Fibroblast of mammary gland (primary cell): ENCODE results near the gene KCNMB1.
A peak's percentile ranks its signal among the peaks of the same experiment; 100 is the strongest.

ENCODE experiments used
- DNase-seq: peaks from one replicate; pipeline ENCODE4 v3.0.0-alpha.2; 2010; ENCODE audit warnings: low read depth
- H3K4me3 ChIP-seq: 2 replicates; pipeline ENCODE4 v1.5.1; 2011; ENCODE audit warnings: low read depth, mild to moderate bottlenecking, low read length, moderate library complexity; ENCODE audit not compliant: control insufficient read depth
- TF ChIP-seq, protein P1 (sequence below): conservative IDR thresholded peaks from 2 replicates; pipeline ENCODE4 v1.5.1; 2011; ENCODE audit warnings: low read depth, low read length, inconsistent platforms; ENCODE audit not compliant: control insufficient read depth, insufficient read depth

Gene KCNMB1

DNA sequence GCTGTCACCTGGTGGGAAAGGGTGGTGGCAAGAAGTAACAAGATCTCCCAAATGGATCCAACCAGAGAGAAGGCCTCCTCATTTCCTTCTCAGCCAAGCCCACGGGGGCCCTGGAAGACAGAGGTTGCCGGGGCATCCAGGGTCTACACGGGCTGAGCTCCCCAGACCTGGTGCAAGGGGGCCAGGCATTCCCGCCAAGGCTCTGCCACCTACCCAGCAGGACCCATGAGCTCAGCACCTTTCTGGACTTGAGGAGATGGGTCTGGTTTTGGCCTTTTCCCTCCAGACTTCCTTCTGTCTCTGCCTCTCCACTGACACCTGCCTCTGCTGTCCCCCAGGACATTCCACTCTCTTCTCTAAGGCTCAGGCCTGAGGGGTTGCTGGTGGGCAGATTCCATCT is 42.4 kb upstream of the KCNMB1 start:
- TF ChIP-seq, protein P1, sequence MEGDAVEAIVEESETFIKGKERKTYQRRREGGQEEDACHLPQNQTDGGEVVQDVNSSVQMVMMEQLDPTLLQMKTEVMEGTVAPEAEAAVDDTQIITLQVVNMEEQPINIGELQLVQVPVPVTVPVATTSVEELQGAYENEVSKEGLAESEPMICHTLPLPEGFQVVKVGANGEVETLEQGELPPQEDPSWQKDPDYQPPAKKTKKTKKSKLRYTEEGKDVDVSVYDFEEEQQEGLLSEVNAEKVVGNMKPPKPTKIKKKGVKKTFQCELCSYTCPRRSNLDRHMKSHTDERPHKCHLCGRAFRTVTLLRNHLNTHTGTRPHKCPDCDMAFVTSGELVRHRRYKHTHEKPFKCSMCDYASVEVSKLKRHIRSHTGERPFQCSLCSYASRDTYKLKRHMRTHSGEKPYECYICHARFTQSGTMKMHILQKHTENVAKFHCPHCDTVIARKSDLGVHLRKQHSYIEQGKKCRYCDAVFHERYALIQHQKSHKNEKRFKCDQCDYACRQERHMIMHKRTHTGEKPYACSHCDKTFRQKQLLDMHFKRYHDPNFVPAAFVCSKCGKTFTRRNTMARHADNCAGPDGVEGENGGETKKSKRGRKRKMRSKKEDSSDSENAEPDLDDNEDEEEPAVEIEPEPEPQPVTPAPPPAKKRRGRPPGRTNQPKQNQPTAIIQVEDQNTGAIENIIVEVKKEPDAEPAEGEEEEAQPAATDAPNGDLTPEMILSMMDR: no peak
- H3K4me3 ChIP-seq: no peak overlapping the region
- DNase-seq: no peak

DNA sequence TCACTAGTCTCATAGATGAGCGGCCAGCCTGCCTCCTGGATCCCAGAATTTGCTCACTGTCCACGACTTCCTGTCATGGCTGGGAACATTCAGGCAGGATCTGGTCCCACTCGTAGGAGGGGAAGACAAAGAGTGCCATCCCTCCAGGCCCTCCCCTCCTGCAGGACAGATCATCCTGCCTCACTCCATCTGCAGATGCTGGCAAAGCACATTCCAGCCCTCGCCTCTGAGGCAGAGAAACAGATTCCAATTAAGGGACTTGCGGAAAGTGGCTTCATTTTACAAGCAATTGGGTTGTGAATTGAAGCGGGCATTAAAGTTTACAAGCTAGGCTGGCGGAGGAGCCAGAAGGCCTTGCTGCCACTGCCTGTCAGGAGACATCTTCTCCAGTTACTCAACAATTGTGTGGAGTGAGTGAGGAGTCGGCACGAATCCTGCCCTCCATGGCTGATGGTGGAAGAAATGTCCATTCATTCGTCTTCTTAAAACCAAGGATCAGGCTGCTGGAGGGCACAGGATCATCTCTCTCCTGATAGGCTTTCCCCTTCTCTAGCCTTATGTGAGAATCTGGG is 41.8 kb upstream of the KCNMB1 start:
- no peak for DNase-seq
- TF ChIP-seq, protein P1: no peak
- no peak overlapping the region for H3K4me3 ChIP-seq

DNA sequence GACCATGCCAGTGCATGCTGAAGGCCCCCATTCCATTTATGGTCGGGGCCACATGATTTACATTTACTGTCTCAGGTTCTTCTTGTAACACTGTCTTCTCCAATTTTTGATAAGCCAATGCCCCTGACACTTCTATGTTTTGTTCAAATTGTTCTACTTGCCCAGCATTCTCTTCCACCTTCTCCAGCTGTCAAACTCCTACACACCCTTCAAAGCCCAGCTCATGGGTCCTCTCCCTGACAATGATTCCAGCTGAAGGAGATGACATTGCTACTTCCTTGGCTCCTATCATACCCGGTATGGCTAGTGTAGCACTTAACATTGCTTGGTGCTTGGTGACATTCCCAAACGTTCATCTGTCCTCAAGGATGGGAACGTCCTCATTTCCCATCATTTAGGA is 41.1 kb upstream of the KCNMB1 start:
- TF ChIP-seq, protein P1: no peak
- no peak for DNase-seq
- H3K4me3 ChIP-seq: no peak overlapping the region

DNA sequence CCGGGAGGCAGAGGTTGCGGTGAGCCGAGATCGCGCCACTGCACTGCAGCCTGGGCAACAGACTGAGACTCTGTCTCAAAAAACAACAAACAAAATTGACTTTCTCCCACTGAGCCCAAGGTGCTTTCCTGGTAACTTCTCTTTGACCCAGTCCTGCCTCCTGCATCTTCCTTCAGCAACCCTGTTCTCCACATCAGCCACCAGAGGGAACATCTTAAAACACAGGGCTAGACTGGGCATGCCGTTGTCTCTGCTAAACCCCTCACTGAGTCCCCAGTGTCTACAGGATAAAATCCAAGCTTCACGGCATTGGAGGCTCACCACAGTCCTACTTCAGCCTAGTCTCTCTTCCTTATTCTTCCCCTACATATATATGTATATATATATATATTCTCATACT is 39.8 kb upstream of the KCNMB1 start:
- TF ChIP-seq, protein P1: peak; percentile 35
- DNase-seq: peak; percentile 29

DNA sequence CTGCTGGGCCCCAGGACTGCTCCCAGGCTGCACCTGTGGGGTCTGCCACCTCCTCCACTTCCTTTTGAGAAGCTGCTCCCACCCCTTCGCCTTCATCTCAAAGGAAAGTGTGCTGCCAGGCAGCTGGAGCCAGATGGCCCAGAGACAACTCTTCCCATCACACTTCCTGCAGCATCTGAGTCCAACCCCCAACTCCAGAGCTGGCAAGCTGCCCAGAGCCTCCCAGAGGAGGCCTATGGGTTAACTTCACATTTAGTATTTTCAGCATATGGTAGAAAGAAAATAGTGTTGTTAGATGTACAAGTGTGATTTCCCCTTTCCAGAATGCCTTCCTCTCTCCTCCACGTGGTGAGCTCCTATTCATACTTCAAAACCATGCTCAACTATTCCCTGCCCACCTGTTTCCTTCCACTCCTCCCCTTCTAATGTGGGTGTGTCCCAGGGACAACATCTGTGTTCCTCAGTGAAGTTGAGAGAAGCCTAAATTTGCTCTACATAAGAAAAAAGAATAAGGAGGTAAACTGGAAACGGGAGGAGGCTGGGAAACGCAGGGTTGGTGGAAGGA is 38.6 kb upstream of the KCNMB1 start:
- no peak overlapping the region for H3K4me3 ChIP-seq
- peak; percentile 48 for DNase-seq
- TF ChIP-seq, protein P1: no peak

More for the DNA sequence above, 39.8 kb upstream of the KCNMB1 start:
- H3K4me3 ChIP-seq: no peak overlapping the region

DNA sequence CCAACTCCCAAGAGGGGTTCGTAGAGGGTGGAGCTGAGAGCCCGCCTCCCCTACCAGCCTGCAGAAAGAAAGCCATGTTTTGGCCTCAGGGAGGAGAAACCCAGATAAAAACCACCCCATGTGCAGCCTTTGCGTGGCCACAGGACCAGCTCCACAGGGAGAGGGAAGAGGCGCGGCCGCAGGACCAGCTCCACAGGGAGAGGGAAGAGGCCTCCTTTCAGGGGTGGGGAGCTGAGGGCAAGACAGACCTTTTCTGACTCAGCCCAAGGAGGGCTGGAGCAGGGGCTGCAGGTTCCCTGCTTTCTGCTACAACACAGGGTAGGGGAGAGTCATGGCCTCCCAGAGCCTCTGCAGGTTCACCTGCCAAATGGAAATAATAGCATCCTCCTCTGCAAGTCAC is 37.6 kb upstream of the KCNMB1 start:
- TF ChIP-seq, protein P1: no peak
- no peak for DNase-seq
- H3K4me3 ChIP-seq: no peak overlapping the region
